ENCODE data around the gene MESD. TPM values are rescaled to one million over a fixed set of nuclear protein-coding genes. Genes with fewer than 3 reads are reported as not detected.

Gene MESD
- total RNA-seq, 4 donors from 2014 or later = 21.2 to 43.8 (median 35.1) TPM

- no peaks in the 10 kb centered on the region for H3K9me3 ChIP-seq
- WGBS, 2 donors = 1% methylated on average over 7 of the region's 7 CpGs
- peak overlapping the region; percentile 67 to 92 (median 79) for H3K4me3 ChIP-seq
- H3K4me1 ChIP-seq = peaks cover 0 to 70% (median 26%) of the 10 kb centered on the region in 4 donors
- H3K27ac ChIP-seq = peak overlapping the region; percentile 85 to 95 (median 90)
- H3K27me3 ChIP-seq = no peaks in the 10 kb centered on the region
- H3K36me3 ChIP-seq = no peaks in the 10 kb centered on the region
- TF ChIP-seq EP300 (IDR thresholded peaks at IDR 0.05) = no peak
- TF ChIP-seq POLR2A (IDR thresholded peaks at IDR 0.05) = no peak
- TF ChIP-seq, protein P1, sequence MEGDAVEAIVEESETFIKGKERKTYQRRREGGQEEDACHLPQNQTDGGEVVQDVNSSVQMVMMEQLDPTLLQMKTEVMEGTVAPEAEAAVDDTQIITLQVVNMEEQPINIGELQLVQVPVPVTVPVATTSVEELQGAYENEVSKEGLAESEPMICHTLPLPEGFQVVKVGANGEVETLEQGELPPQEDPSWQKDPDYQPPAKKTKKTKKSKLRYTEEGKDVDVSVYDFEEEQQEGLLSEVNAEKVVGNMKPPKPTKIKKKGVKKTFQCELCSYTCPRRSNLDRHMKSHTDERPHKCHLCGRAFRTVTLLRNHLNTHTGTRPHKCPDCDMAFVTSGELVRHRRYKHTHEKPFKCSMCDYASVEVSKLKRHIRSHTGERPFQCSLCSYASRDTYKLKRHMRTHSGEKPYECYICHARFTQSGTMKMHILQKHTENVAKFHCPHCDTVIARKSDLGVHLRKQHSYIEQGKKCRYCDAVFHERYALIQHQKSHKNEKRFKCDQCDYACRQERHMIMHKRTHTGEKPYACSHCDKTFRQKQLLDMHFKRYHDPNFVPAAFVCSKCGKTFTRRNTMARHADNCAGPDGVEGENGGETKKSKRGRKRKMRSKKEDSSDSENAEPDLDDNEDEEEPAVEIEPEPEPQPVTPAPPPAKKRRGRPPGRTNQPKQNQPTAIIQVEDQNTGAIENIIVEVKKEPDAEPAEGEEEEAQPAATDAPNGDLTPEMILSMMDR (IDR thresholded peaks at IDR 0.05) = no peak
- DNase-seq (ENCODE audit: low spot score in 2 of 2) = no peak
Measured at GRCh38 chr15:80989081-80989517, 520 bp downstream of the MESD start.

DNA sequence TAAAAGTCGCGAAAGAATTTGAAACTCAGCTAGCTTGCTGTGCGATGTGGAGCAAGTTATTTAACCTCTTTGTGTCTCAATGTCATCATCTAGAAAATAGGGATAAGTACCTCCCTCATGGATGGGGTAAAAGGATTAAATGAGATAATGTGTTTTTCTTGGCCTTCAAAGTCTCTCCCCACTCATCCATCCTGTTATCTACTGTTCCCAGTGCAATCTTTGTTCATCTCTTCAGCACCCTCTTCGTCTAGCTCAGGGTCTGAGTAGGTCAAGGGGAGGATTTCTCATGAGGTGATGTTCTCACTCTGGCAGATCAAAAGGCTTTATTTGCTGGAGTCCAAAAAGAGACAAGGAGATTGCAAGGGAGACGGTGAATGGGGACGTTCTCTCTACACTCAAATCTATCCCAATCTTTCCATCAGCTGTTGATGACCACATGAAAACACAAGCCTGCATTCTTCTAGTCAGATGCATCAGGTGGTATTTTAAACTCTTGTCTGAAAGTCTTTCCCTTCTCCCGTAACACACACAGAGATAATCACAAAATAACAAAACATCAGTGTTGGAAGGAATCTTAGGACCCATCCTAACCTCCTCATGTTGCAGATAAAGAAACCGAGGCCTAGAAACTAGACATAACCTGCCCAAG, 1.3 kb downstream of the MESD start:
- no peaks in the 10 kb centered on the region for H3K27me3 ChIP-seq
- WGBS, 2 donors = 53 to 60% methylated on average over 8 of the region's 8 CpGs
- DNase-seq (ENCODE audit: low spot score in 2 of 2) = no peak
- H3K27ac ChIP-seq = peak overlapping the region in 2 of 4 donors; percentile 90 to 95
- H3K4me3 ChIP-seq = peak overlapping the region; percentile 67 to 92 (median 79)
- H3K36me3 ChIP-seq = no peaks in the 10 kb centered on the region
- TF ChIP-seq POLR2A (IDR thresholded peaks at IDR 0.05) = no peak
- TF ChIP-seq, protein P1 (IDR thresholded peaks at IDR 0.05) = no peak
- no peak for TF ChIP-seq EP300 (IDR thresholded peaks at IDR 0.05)
- H3K9me3 ChIP-seq = no peaks in the 10 kb centered on the region
- H3K4me1 ChIP-seq = peaks cover 0 to 72% (median 26%) of the 10 kb centered on the region in 4 donors

DNA sequence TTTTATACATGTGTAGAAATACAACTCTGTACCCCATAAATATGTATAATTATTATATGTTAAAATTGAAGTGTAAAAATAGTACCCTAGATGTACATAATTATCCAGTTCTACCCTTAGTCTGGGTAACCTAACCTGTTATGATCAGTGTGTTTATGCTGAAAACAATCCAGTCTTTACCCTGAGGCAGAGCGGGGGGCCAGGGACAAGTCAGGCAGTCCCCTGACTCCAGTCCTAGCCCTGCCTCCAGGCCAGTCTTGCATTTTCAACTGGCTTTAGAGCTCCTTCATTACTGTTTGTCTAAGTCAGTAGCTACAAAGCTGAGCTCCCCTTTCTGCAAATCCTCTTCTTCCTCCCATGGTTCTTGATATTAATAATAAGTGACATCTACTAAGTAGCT, 3.1 kb downstream of the MESD start:
- Histone ChIP-seq H3K27ac (no peak overlapping the region), H3K4me1 (peaks cover 0 to 66% (median 21%) of the 10 kb centered on the region in 4 donors), H3K36me3 (peaks cover 0 to 5% (median 0%) of the 10 kb centered on the region in 3 donors), H3K4me3 (no peak overlapping the region), H3K9me3 (no peaks in the 10 kb centered on the region), H3K27me3 (no peaks in the 10 kb centered on the region)
- 89 to 95% methylated on average over 1 of the region's 1 CpG for WGBS, 2 donors
- no peak for TF ChIP-seq POLR2A (IDR thresholded peaks at IDR 0.05)
- TF ChIP-seq, protein P1 (IDR thresholded peaks at IDR 0.05) = no peak
- no peak for TF ChIP-seq EP300 (IDR thresholded peaks at IDR 0.05)
- no peak for DNase-seq (ENCODE audit: low spot score in 2 of 2)

GRCh38 chr15:80985981-80986380, 3.6 kb downstream of the MESD start:
- H3K9me3 ChIP-seq = no peaks in the 10 kb centered on the region
- H3K4me1 ChIP-seq = peaks cover 0 to 60% (median 18%) of the 10 kb centered on the region in 4 donors
- DNase-seq (ENCODE audit: low spot score in 2 of 2) = no peak
- no peak overlapping the region for H3K4me3 ChIP-seq
- 89 to 90% methylated on average over 5 of the region's 5 CpGs for WGBS, 2 donors
- no peak for TF ChIP-seq POLR2A (IDR thresholded peaks at IDR 0.05)
- TF ChIP-seq, protein P1 (IDR thresholded peaks at IDR 0.05) = no peak
- no peak for TF ChIP-seq EP300 (IDR thresholded peaks at IDR 0.05)
- H3K36me3 ChIP-seq = peaks cover 0 to 8% (median 0%) of the 10 kb centered on the region in 3 donors
- no peak overlapping the region for H3K27ac ChIP-seq
- H3K27me3 ChIP-seq = no peaks in the 10 kb centered on the region

DNA sequence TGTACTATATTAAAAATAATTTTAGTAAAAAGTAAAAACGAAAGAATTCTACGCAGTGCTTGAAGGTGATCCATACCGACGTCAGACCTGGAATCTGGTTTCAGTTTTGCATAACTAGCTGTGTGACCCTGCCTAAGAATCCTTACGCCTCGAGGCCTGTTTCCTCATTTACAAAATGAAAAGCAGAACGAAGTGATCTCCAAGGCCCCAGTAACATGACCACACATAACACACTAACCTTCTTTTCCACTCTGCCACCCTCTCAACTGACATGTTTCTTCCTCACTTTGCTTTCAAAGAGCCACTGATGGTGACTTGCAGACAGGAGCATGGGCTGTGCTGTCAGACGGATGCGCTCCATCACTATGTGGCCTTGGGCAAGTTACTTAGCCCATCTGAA, 4.8 kb downstream of the MESD start:
- Histone ChIP-seq H3K27ac (peak overlapping the region in 2 of 4 donors; percentile 44 to 66), H3K9me3 (no peaks in the 10 kb centered on the region), H3K36me3 (peaks cover 0 to 17% (median under 1%) of the 10 kb centered on the region in 3 donors), H3K4me3 (no peak overlapping the region), H3K27me3 (no peaks in the 10 kb centered on the region), H3K4me1 (peaks cover 0 to 51% (median 10%) of the 10 kb centered on the region in 4 donors)
- DNase-seq (ENCODE audit: low spot score in 2 of 2) = no peak
- TF ChIP-seq, protein P1 (IDR thresholded peaks at IDR 0.05) = no peak
- peak in 1 of 2 donors; percentile 15 for TF ChIP-seq POLR2A (IDR thresholded peaks at IDR 0.05)
- TF ChIP-seq EP300 (IDR thresholded peaks at IDR 0.05) = peak in 1 of 2 donors; percentile 53
- WGBS, 2 donors = 63 to 69% methylated on average over 9 of the region's 9 CpGs
